HUES64 (cell line): ENCODE measurements around the gene SPAAR.
"Not testable (repeated sequence)": the region's sequence is repeated elsewhere in the genome, so short reads cannot be mapped to it uniquely, and the experiment has no call there.

Source experiments
- H3K27ac ChIP-seq: 2 replicates; pipeline ENCODE4 v1.7.0; 2013; ENCODE audit warnings: low read depth, low read length, inconsistent platforms
- H3K27me3 ChIP-seq: 2 replicates; pipeline ENCODE4 v1.6.1; 2013; ENCODE audit warnings: mild to moderate bottlenecking, low read length; ENCODE audit not compliant: insufficient read depth
- H3K36me3 ChIP-seq: 2 replicates; pipeline ENCODE4 v1.6.1; 2013; ENCODE audit warnings: mild to moderate bottlenecking, low read length; ENCODE audit not compliant: insufficient read depth
- H3K4me1 ChIP-seq: 2 replicates; pipeline ENCODE4 v1.6.1; 2013; ENCODE audit warnings: mild to moderate bottlenecking, low read length, moderate library complexity; ENCODE audit not compliant: insufficient read depth
- H3K4me3 ChIP-seq: 2 replicates; pipeline ENCODE4 v1.5.1; 2013; ENCODE audit warnings: mild to moderate bottlenecking, low read length, moderate library complexity
- H3K9ac ChIP-seq: 2 replicates; pipeline ENCODE4 v1.6.1; 2013; ENCODE audit warnings: mild to moderate bottlenecking, low read depth, low read length
- H3K9me3 ChIP-seq: 2 replicates; pipeline ENCODE4 v1.6.1; 2013; ENCODE audit warnings: low read depth, low read length; ENCODE audit not compliant: insufficient read depth
- WGBS: fragments of 150-250, 120-280 bp; methylation state at CpG from one replicate; pipeline ENCODE4 v1.1.7; 2013; ENCODE audit warnings: missing lambda C conversion rate; 5-methylcytosine and 5-hydroxymethylcytosine counted together

Gene SPAAR

DNA sequence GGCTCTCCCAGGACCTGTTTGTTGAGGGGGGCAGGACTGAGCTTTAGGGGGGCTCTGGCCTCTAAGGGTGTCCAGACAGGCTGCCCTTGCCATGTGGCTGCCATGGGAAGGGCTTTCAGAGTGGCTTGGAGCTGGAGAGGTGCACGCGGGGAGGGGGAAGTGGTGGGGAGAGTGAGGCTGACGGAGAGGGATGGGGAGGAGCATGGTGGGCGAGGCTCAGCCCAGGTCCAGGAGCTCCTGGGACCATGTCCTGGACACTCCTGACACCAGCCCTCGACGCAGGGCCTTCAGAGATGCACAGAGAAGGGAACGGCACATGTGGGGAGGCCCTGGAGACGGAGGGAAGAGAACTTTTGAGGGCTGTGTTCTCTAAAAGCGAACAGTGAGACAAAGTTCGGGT is 2.4 kb downstream of the SPAAR start:
- Histone ChIP-seq H3K9ac (no peak overlapping the region), H3K27ac (no peak overlapping the region), H3K27me3 (no peaks in the 10 kb centered on the region), H3K9me3 (no peaks in the 10 kb centered on the region), H3K4me1 (peaks cover 41% of the 10 kb centered on the region), H3K4me3 (no peak overlapping the region), H3K36me3 (no peaks in the 10 kb centered on the region)
- 88% methylated on average over 10 of the region's 10 CpGs for WGBS

DNA sequence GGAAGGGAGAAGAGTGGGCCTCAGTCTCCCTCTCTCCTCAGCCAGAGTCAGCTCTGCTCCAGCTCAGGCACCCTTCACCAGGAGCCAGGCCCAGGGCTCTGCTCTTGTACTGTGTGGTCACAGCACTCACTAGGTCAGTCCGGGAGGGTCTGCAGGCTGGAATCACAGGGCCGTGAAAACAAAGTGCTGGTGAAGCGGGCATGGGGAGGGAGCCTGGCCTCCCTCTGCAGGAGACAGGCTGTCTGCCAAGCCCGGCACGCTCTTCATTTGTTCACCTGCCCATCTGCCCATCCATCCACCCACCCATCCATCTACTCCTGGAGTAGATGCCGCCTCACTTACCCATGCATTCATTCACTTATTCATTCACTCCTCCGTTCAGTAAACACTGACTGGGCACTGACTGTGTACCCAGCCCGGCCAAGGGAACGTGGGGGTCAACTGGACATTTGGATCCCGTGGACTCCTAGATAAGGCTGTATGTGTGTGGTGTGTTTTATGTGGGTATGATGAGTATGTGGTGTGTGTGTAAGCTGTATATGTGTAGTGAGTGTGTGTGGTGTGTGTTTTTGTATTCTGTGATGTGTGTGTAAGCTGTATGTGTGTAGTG is 3.6 kb downstream of the SPAAR start:
- Histone ChIP-seq H3K9me3 (no peaks in the 10 kb centered on the region), H3K27me3 (no peaks in the 10 kb centered on the region), H3K4me1 (peaks cover 29% of the 10 kb centered on the region), H3K9ac (no peak overlapping the region), H3K27ac (no peak overlapping the region), H3K36me3 (no peaks in the 10 kb centered on the region), H3K4me3 (no peak overlapping the region)
- 88% methylated on average over 10 of the region's 10 CpGs for WGBS

DNA sequence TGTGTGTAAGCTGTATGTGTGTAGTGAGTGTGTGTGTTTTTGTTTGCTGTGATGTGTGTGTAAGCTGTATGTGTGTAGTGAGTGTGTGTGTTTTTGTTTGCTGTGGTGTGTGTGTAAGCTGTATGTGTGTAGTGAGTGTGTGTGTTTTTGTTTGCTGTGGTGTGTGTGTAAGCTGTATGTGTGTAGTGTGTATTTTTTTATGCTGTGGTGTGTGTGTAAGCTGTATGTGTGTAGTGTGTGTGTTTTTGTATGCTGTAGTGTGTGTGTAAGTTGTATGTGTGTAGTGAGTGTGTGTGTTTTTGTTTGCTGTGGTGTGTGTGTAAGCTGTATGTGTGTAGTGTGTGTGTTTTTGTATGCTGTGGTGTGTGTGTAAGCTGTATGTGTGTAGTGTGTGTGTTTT is 4.1 kb downstream of the SPAAR start:
- not testable (repeated sequence) for H3K9me3 ChIP-seq, H3K27me3 ChIP-seq, H3K27ac ChIP-seq, H3K9ac ChIP-seq, H3K4me3 ChIP-seq, H3K36me3 ChIP-seq
- peaks cover 24% of the 10 kb centered on the region for H3K4me1 ChIP-seq

DNA sequence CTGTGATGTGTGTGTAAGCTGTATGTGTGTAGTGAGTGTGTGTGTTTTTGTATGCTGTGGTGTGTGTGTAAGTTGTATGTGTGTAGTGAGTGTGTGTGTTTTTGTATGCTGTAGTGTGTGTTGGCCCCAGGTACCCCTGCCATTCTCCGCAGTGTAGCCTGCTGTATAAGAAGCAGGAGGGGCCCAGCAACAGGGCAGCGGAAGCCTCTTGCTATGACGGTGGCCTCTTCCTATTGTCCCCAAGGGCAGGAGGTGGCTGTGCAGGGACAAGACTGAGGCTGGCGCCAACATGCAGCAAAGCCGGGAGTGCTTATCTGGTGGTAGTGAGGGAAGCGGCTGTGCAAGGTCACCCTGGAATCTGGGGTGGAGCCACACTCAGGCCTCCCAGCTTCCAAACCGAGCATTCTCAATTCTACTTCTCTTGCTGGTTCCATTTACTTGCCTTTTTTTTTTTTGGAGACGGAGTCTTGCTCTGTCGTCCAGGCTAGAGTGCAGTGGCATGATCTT is 5.1 kb downstream of the SPAAR start:
- H3K4me3 ChIP-seq: no peak overlapping the region
- H3K9me3 ChIP-seq: no peaks in the 10 kb centered on the region
- no peaks in the 10 kb centered on the region for H3K27me3 ChIP-seq
- no peaks in the 10 kb centered on the region for H3K36me3 ChIP-seq
- H3K27ac ChIP-seq: no peak overlapping the region
- peaks cover 15% of the 10 kb centered on the region for H3K4me1 ChIP-seq
- 74% methylated on average over 9 of the region's 9 CpGs for WGBS
- no peak overlapping the region for H3K9ac ChIP-seq

DNA sequence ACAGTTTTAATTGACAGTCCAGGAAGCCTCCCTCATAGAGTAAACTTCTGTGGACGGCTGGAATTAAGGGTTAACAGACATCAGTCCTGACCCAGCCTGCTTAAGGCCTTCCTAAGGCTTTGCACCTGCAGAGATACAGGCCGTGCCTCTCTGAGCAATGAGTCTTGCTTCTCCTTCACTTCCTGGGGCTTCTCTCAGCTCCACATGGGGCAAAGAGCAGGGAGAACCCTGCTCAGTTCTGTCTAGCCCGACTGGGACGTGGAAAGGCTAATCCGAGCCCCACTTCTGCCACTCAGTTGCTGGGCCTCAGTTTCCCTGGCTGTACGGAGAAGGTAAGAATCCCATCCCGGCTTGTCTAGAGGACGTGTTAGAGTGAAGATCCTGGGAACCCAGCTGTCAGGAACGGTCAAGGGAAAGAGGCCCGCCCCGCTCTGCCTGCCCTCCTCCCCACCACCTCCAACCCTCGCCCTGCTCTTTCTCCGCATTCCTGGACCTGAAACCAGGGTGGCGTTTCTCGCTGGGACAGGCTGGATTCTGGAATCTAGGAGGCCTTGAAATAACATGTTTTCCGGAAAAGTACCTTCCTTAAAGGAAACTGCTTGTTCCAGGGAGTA is 6.5 kb downstream of the SPAAR start:
- Histone ChIP-seq H3K36me3 (no peaks in the 10 kb centered on the region), H3K9ac (no peak overlapping the region), H3K9me3 (no peaks in the 10 kb centered on the region), H3K4me3 (no peak overlapping the region), H3K27ac (no peak overlapping the region), H3K27me3 (no peaks in the 10 kb centered on the region), H3K4me1 (peaks cover 4% of the 10 kb centered on the region; the same call in 1 of the 2 replicates)
- 78% methylated on average over 16 of the region's 16 CpGs for WGBS

DNA sequence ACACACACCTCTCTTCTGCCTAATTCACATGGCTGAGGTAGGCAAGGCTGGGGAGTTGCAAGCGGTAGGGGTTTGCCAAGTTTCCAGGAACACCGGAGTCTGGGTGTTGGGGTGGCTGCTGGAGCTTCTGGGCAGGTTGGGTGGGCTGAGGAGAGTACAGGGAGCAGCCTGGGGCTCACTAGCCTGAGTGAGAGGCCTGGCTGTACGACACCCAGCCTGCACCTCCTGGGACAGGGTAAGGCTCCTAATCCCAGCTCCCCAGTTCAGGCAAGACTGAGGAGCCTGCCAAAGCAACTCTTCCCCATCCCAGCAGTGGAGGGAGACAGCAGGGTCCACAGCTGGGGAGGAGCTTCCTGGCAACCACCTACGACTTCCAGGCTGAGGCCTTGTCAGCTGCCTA is 8.0 kb downstream of the SPAAR start:
- H3K4me3 ChIP-seq: no peak overlapping the region
- 86% methylated on average over 4 of the region's 4 CpGs for WGBS
- no peak overlapping the region for H3K27ac ChIP-seq
- peaks cover 4% of the 10 kb centered on the region; the same call in 1 of the 2 replicates for H3K4me1 ChIP-seq
- H3K9ac ChIP-seq: no peak overlapping the region
- H3K9me3 ChIP-seq: no peaks in the 10 kb centered on the region
- H3K27me3 ChIP-seq: no peaks in the 10 kb centered on the region
- no peaks in the 10 kb centered on the region for H3K36me3 ChIP-seq

DNA sequence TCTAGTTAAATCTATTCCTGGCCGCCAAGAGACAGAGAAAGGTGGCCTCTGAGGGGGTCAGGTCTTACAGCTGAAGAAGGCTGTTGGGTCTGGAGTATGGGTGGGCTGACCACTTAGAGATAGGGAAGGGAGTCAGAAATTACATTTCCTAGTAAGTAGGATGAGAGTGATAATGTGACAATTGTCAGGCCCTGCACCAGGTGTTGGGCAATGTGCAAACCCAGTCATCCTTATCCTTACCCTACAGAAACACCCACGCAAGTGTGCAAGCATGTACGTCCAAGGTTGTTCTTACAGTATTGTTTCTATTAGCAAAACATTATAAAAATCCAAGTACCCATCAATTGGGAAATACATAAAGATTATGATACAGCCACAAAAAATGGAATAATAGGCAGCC is 9.5 kb downstream of the SPAAR start:
- H3K9ac ChIP-seq: no peak overlapping the region
- peaks cover 4% of the 10 kb centered on the region; the same call in 1 of the 2 replicates for H3K4me1 ChIP-seq
- 90% methylated on average over 3 of the region's 3 CpGs for WGBS
- H3K36me3 ChIP-seq: no peaks in the 10 kb centered on the region
- no peaks in the 10 kb centered on the region for H3K27me3 ChIP-seq
- H3K4me3 ChIP-seq: no peak overlapping the region
- no peak overlapping the region for H3K27ac ChIP-seq
- H3K9me3 ChIP-seq: no peaks in the 10 kb centered on the region

DNA sequence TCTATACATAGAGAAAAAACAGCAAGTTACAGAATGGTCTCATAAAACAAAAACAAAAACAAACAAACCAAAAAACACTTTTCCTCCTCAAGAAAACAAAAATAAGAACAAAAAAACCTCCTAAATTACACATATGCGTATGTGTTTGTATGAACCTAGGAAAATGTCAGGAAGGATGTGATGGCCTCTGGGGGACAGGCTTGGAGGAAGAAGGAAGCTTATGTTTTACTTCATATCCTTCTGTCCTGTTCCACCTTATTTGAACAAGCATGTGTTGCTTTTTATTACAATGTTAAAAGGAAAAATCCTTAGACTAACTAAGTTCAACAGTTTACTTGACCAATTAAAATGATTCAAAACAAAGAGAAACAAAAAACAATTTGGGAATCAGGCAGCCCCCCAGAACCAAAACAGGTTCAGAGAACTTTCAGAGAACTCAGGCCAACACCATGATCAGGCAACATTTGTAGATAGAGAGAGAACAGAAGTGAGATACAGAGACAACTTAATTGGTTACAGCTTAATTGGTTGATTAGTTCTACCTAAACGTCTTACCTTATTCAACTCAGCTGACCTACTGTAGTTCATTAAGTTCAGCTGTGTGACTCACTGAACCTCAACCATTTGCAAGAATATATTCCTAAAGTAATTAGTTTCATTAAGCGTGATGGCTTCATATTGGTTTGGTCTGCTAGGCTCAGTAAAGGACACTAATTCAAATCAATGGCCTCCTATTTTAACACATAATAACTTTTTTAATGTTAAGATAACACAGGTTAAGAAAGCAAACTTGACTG is 10.1 kb downstream of the SPAAR start:
- Histone ChIP-seq H3K4me1 (peaks cover 4% of the 10 kb centered on the region; the same call in 1 of the 2 replicates), H3K36me3 (no peaks in the 10 kb centered on the region), H3K4me3 (no peak overlapping the region), H3K27me3 (no peaks in the 10 kb centered on the region), H3K9ac (no peak overlapping the region), H3K9me3 (no peaks in the 10 kb centered on the region), H3K27ac (no peak overlapping the region)
- 82% methylated on average over 1 of the region's 3 CpGs for WGBS

DNA sequence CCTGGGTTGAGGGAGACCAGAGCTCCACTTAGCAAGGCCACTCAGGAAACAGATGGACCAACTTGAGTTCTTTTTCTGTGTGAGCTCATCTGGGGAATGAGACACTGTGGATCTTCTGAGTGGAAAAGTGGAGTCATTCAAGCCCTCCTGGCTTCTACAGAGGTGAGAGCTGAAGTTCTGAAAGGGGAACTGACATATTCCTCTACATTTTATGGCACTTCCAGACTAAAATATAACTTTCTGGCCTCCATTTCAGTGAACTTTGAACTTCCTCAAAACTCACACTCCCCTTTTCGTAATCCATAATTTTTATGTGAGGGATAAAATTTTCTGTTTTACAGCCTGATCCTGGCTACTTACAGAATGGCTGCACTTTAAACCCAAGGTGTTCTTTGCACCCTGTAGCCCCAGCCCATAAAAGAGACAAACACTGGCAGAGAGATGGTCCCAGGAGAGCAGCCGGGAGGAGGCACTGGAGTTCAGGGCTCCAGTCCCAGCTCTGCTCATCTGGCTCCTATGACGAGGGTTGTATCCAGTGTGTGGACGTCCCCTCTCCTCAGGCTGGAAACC is 10.8 kb downstream of the SPAAR start:
- Histone ChIP-seq H3K27me3 (no peaks in the 10 kb centered on the region), H3K9ac (no peak overlapping the region), H3K36me3 (no peaks in the 10 kb centered on the region), H3K27ac (no peak overlapping the region), H3K9me3 (no peaks in the 10 kb centered on the region), H3K4me1 (peaks cover 4% of the 10 kb centered on the region; the same call in 1 of the 2 replicates), H3K4me3 (no peak overlapping the region)
- 94% methylated on average over 3 of the region's 4 CpGs for WGBS

DNA sequence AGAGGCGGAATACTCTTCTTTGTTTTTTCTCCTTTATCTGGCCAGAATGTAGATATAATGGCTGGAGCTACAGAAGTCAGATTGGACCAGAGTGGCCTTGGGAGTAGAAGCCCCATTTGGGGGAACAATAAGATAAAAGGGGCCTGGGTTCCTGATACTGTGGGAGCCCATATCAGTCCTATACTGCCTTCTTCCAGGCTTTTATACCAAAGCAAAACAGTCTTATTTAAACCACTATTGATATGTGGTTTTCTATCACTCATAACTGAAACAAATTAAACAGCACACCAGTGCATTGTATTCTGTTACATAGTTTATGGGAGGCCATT is 14.3 kb downstream of the SPAAR start:
- H3K36me3 ChIP-seq: no peaks in the 10 kb centered on the region
- no peak overlapping the region for H3K27ac ChIP-seq
- H3K9me3 ChIP-seq: no peaks in the 10 kb centered on the region
- WGBS: 94% methylated on average over 1 of the region's 1 CpG
- no peaks in the 10 kb centered on the region for H3K4me1 ChIP-seq
- H3K27me3 ChIP-seq: no peaks in the 10 kb centered on the region
- H3K4me3 ChIP-seq: no peak overlapping the region
- no peak overlapping the region for H3K9ac ChIP-seq
